GM21515 (cell line): ENCODE results near the gene NRXN2.

Source experiments
- ATAC-seq: cut with Tn5 transposase; IDR thresholded peaks from one replicate; pipeline ENCODE4 v1.9.1; 2021; ENCODE audit not compliant: unreplicated experiment

The NRXN2 gene

GRCh38 chr11:64609436-64610047, 113.5 kb downstream of the NRXN2 start:
- ATAC-seq = no peak

- ATAC-seq = no peak
These were observed 114.4 kb downstream of the NRXN2 start for GRCh38 chr11:64608636-64609035.

GRCh38 chr11:64608046-64608445, 115.0 kb downstream of the NRXN2 start:
- ATAC-seq = no peak

GRCh38 chr11:64607381-64607985, 115.5 kb downstream of the NRXN2 start:
- no peak for ATAC-seq

GRCh38 chr11:64606796-64607380, 116.1 kb downstream of the NRXN2 start:
- no peak for ATAC-seq

- ATAC-seq = no peak
These were observed 117.1 kb downstream of the NRXN2 start for GRCh38 chr11:64605656-64606585.

- ATAC-seq = no peak
These were observed 117.8 kb downstream of the NRXN2 start for GRCh38 chr11:64605244-64605560.

GRCh38 chr11:64604458-64605243, 118.3 kb downstream of the NRXN2 start:
- no peak for ATAC-seq

- ATAC-seq = no peak
These were observed 119.4 kb downstream of the NRXN2 start for GRCh38 chr11:64603411-64604110.

- no peak for ATAC-seq
These were observed 120.4 kb downstream of the NRXN2 start for GRCh38 chr11:64602466-64603070.

GRCh38 chr11:64601605-64602465, 121.2 kb downstream of the NRXN2 start:
- ATAC-seq = no peak

GRCh38 chr11:64600281-64600992, 122.6 kb downstream of the NRXN2 start:
- no peak for ATAC-seq

GRCh38 chr11:64599698-64600211, 123.2 kb downstream of the NRXN2 start:
- no peak for ATAC-seq

- ATAC-seq = no peak
These were observed 124.0 kb downstream of the NRXN2 start for GRCh38 chr11:64598797-64599697.

GRCh38 chr11:64598106-64598796, 124.7 kb downstream of the NRXN2 start:
- ATAC-seq = no peak

GRCh38 chr11:64597671-64598101, 125.3 kb downstream of the NRXN2 start:
- no peak for ATAC-seq
